Measurements from ENCODE around the gene COBL.
"Not testable (repeated sequence)": the region's sequence is repeated elsewhere in the genome, so short reads cannot be mapped to it uniquely, and the experiment has no call there.

The COBL gene

GRCh38 chr7:51229106-51229537, 87.5 kb downstream of the COBL start:
- DNase-seq, result no peak

GRCh38 chr7:51228386-51228958, 88.1 kb downstream of the COBL start:
- DNase-seq, result no peak

- DNase-seq, result no peak
These were observed 88.7 kb downstream of the COBL start for GRCh38 chr7:51227861-51228260.

GRCh38 chr7:51226916-51227535, 89.6 kb downstream of the COBL start:
- DNase-seq, result no peak

- no peak for DNase-seq
These were observed 90.4 kb downstream of the COBL start for GRCh38 chr7:51226063-51226755.

- DNase-seq, result no peak
These were observed 91.6 kb downstream of the COBL start for GRCh38 chr7:51224811-51225595.

GRCh38 chr7:51223505-51223904, 93.1 kb downstream of the COBL start:
- no peak for DNase-seq

- no peak for DNase-seq
These were observed 93.7 kb downstream of the COBL start for GRCh38 chr7:51222916-51223315.

- DNase-seq, result no peak
These were observed 96.4 kb downstream of the COBL start for GRCh38 chr7:51220226-51220625.

GRCh38 chr7:51219261-51219988, 97.2 kb downstream of the COBL start:
- DNase-seq, result no peak

GRCh38 chr7:51217804-51218203, 98.8 kb downstream of the COBL start:
- DNase-seq, result no peak

- DNase-seq, result no peak
These were observed 102.5 kb downstream of the COBL start for GRCh38 chr7:51214098-51214497.

- DNase-seq, result no peak
These were observed 103.0 kb downstream of the COBL start for GRCh38 chr7:51213618-51214017.

GRCh38 chr7:51210766-51211165, 105.8 kb downstream of the COBL start:
- DNase-seq, result no peak

- no peak for DNase-seq
These were observed 107.2 kb downstream of the COBL start for GRCh38 chr7:51209426-51209825.

GRCh38 chr7:51208125-51208524, 108.5 kb downstream of the COBL start:
- not testable (repeated sequence) for DNase-seq

- no peak for DNase-seq
These were observed 118.0 kb downstream of the COBL start for GRCh38 chr7:51198654-51199053.

- DNase-seq, result no peak
These were observed 125.6 kb downstream of the COBL start for GRCh38 chr7:51190969-51191368.

- DNase-seq, result no peak
These were observed 126.8 kb downstream of the COBL start for GRCh38 chr7:51189777-51190176.

GRCh38 chr7:51188987-51189386, 127.6 kb downstream of the COBL start:
- DNase-seq, result no peak

GRCh38 chr7:51187941-51188340, 128.7 kb downstream of the COBL start:
- peak; percentile 3 for DNase-seq

- no peak for DNase-seq
These were observed 130.1 kb downstream of the COBL start for GRCh38 chr7:51186531-51186930.

- no peak for DNase-seq
These were observed 133.9 kb downstream of the COBL start for GRCh38 chr7:51182636-51183166.

Measured in NCI-H1436 (cell line).